ENCODE measurements around the gene EIF2S3.

Gene EIF2S3

GRCh38 chrX:24125028-24125612, 70.4 kb downstream of the EIF2S3 start:
- no peak for DNase-seq (ENCODE audit: low read depth in 3 of 3, low spot score in 1 of 3)
